Measurements from ENCODE around the gene SRP68.

- TF ChIP-seq POLR2A (IDR thresholded peaks at IDR 0.05) (no peak), CTCF (IDR thresholded peaks at IDR 0.05) (no peak)
These were observed 7.8 kb upstream of the SRP68 start for GRCh38 chr17:76079956-76080767.
